Motor neuron (in vitro differentiated cells): Measurements from ENCODE around the gene NT5C. TPM values are rescaled to one million over a fixed set of nuclear protein-coding genes. Genes with fewer than 3 reads are reported as not detected.

ENCODE experiments used
- ATAC-seq, 8 experiments: fragments of 200-7000 bp; cut with Tn5 transposase; replicated peaks in 6 of 8; 2 replicates each; pipeline ENCODE4 v1.8.0; 2021; ENCODE audit warnings: mild to moderate bottlenecking in 8 of 8, moderate library complexity in 8 of 8
- H3K27ac ChIP-seq, 2 donors: fragments of 250-450 bp; sonication (Bioruptor Pico); 2 replicates each; pipeline ENCODE4 v1.9.0; 2021; ENCODE audit warnings: antibody characterized with exemption in 2 of 2, mild to moderate bottlenecking in 2 of 2, moderate library complexity in 1 of 2
- H3K4me1 ChIP-seq, 2 donors: fragments of 250-450 bp; sonication (Bioruptor Pico); replicated peaks in 1 of 2; 2 replicates each; pipeline ENCODE4 v1.6.1; 2021; ENCODE audit warnings: antibody characterized with exemption in 2 of 2, mild to moderate bottlenecking in 2 of 2, moderate library complexity in 1 of 2
- H3K4me3 ChIP-seq, 5 donors: fragments of 250-450 bp; sonication (Bioruptor Pico); 2 replicates each; pipeline ENCODE4 v1.9.0; 2021; ENCODE audit warnings: antibody characterized with exemption in 5 of 5, mild to moderate bottlenecking in 5 of 5, moderate library complexity in 4 of 5
- WGBS, 10 experiments: fragments of 450-650 bp; shearing (Covaris generic); methylation state at CpG; one replicate each; pipeline ENCODE4 v1.0.0; 2022; 5-methylcytosine and 5-hydroxymethylcytosine counted together
- in situ Hi-C, 9 experiments: fragments of 400-800 bp; cut with MboI; loops; one replicate each; pipeline ENCODE4 v1.15.0; 2021; ENCODE audit warnings: low sequenced_read_pairs in 9 of 9, low pct_unique_long_range_greater_than_20kb in 2 of 9; ENCODE audit not compliant: unreplicated experiment in 9 of 9
- total RNA-seq, 8 experiments: library from RNA; unstranded; fragments of 300-600 nt; gene quantifications; 2 replicates each; pipeline versions ENCODE4 v1.2.3 to v1.2.4, GENCODE V29; 2022

The NT5C gene
- total RNA-seq, 8 experiments from 2014 or later, result 30.0 to 86.8 (median 41.9) TPM

DNA sequence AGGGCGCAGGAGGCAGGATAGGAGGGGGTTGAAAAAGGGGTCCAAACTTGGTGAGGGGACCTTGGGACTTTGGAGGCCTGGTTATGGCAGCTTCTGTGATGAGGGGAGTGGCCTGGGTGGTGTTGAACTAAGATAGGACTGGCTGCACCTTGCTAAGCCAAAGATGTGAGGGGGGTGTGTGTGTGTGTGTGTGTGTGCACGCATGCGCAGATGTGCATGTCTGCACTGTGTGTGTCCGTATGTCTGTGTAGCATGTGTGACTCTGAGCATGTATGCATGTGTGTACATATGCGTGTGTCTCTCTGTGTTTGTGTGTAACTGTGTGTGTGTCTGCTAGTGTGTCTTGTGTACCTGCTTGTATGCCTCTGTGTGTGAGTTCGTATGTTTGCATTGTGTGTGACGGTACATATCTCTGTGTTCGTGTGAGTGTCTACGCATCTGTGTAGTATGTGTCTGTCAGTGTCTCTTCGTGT lies 39.7 kb downstream of the NT5C start:
- WGBS, 10 experiments, result 57 to 100% (median 80%) methylated on average over 1 to 7 of the region's 10 CpGs; no CpG with 5 or more reads in 3 of the 10 experiments
- in situ Hi-C loops, result no loop called here
- no peak for ATAC-seq
- H3K27ac ChIP-seq, result peak overlapping the region in 1 of 2 donors; percentile 15
- peaks cover 19 to 59% of the 10 kb centered on the region in 2 donors for H3K4me1 ChIP-seq
- no peak overlapping the region for H3K4me3 ChIP-seq

DNA sequence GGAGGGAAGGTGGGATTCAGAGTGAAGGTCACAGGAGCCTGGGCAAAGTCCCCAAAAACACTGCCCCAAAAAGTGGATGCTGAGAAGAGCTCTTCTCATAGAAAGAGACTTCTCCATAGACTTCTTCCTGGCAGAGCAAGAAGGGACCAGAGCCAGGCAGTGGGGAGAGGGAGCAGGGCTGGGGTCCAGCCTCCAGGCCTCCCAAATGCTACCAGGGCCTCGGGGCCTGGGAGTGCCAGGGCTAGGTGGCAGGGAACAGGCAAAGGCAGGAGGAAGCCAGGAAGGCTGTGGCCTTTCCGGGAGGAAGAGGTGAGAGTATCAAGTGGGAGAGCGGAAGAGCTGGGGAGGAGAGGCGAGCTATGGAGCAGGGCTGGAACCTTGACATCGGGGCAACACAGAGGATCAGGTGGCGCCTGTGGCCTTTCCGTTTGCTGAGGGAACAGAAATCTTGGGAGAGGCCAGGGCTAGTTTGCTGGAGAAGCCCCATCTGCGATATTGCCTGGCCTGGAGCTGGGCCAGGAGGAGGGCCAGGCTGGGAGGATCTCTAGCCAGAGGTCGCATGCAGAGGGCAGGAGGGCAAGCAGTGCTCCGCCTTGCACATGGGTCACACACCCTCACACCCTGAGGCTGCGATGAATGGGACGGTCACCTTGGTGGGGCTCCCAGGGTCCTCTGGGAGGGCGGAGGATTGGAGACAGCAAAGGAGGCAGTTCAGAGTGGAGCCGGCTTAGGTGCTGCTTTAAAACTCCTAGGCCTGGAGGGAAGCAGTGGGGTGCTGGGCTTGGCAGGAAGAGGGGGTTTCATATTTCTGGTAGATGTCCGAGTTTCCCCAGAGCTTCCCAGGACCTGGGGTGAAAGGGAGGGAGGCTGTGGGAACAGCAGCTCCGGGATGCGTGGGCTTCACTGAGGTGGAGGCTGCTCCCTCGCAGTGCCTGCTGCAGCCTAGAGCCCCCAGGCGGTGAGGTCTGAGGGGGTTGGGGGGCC lies 40.4 kb downstream of the NT5C start:
- in situ Hi-C loops, result no loop called here
- H3K27ac ChIP-seq, result peak overlapping the region in 1 of 2 donors; percentile 68

GRCh38 chr17:75088465-75089417 lies 42.8 kb downstream of the NT5C start:
- ATAC-seq, result no peak
- H3K4me3 ChIP-seq, result no peak overlapping the region
- H3K27ac ChIP-seq, result no peak overlapping the region
- 77 to 100% methylated on average over 1 to 3 of the region's 11 CpGs; no CpG with 5 or more reads in 8 of the 10 experiments for WGBS, 10 experiments
- H3K4me1 ChIP-seq, result peaks cover 17 to 49% of the 10 kb centered on the region in 2 donors
- in situ Hi-C loops, result no loop called here

More for the DNA sequence above, 40.4 kb downstream of the NT5C start:
- Histone ChIP-seq H3K4me1 (peaks cover 19 to 59% of the 10 kb centered on the region in 2 donors), H3K4me3 (no peak overlapping the region)
- ATAC-seq, result peak in 6 of 8 experiments; percentile 2 to 24 (median 10)
- 0 to 100% (median 52%) methylated on average over 1 to 8 of the region's 19 CpGs; no CpG with 5 or more reads in 2 of the 10 experiments for WGBS, 10 experiments

DNA sequence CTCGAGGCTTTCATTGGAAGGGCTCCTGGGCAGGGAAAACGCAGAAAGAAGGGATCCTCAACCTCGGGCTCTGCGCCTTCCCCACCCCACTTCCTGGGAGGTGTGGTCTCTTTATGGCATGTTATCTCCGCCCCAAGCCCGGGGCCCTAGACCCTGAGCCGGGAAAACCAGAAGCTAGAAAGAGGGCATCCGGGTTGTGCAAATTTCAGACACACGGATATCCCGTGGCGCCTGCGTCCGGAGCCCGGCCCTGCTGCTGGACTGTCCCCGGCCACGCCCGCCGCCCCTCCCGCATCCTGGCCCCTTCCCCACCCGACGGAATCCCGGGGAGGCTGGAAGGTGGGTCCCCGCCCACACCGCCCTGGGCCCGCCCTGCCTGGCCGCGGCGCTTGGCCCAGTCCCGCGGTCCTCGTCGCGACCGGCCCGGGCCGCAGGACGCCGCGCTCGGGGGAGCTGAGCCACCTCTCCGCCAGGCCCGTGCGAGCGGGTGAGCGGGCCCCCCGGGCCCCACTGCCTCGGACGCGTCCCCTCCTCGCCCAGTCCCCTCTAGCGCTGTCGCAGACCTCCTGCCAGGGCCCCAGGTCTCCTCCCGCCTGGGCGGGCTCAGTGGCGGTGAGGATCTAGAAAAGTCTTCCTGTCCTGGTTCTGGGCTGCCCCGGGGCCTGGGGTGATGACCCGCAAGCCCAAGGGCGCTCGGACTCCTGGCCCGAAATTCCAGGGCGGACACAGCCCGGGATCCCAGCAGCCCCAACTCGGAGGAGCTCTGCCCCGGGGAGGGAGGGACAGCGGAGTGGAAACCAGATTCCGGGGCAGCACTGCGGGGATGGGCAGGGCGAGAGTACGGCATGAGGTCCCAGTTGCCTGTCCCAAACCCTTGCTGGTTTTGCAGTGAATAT lies 43.7 kb downstream of the NT5C start, which contains the start of gene SLC16A5:
SLC16A5 (plus strand) TSS at position 397 of the 896 bp plus-strand sequence. CDS start 5,683 bp downstream, outside the sequence.
- ATAC-seq, result peak; percentile 28 to 92 (median 73)
- Histone ChIP-seq H3K4me1 (peaks cover 8 to 41% of the 10 kb centered on the region in 2 donors), H3K27ac (no peak within 1 kb of the TSS), H3K4me3 (no peak within 1 kb of the TSS)
- in situ Hi-C loops, result no loop called here
- 0 to 18% (median 11%) methylated on average over 1 to 5 of the region's 69 CpGs; no CpG with 5 or more reads in 4 of the 10 experiments for WGBS, 10 experiments

GRCh38 chr17:75087182-75087557 lies 44.4 kb downstream of the NT5C start:
- 0 to 86% (median 80%) methylated on average over 2 to 5 of the region's 12 CpGs; no CpG with 5 or more reads in 5 of the 10 experiments for WGBS, 10 experiments

GRCh38 chr17:75086496-75087181 lies 44.9 kb downstream of the NT5C start:
- 60 to 100% (median 87%) methylated on average over 2 to 9 of the region's 15 CpGs; no CpG with 5 or more reads in 1 of the 10 experiments for WGBS, 10 experiments
- H3K4me1 ChIP-seq, result peaks cover 7 to 29% of the 10 kb centered on the region in 2 donors
- no peak overlapping the region for H3K27ac ChIP-seq
- no peak overlapping the region for H3K4me3 ChIP-seq
- ATAC-seq, result no peak
- in situ Hi-C loops, result no loop called here

More at GRCh38 chr17:75087182-75087557, 44.4 kb downstream of the NT5C start:
- in situ Hi-C loops, result no loop called here
- H3K4me1 ChIP-seq, result peaks cover 8 to 35% of the 10 kb centered on the region in 2 donors
- ATAC-seq, result no peak
- H3K4me3 ChIP-seq, result no peak overlapping the region
- no peak overlapping the region for H3K27ac ChIP-seq

DNA sequence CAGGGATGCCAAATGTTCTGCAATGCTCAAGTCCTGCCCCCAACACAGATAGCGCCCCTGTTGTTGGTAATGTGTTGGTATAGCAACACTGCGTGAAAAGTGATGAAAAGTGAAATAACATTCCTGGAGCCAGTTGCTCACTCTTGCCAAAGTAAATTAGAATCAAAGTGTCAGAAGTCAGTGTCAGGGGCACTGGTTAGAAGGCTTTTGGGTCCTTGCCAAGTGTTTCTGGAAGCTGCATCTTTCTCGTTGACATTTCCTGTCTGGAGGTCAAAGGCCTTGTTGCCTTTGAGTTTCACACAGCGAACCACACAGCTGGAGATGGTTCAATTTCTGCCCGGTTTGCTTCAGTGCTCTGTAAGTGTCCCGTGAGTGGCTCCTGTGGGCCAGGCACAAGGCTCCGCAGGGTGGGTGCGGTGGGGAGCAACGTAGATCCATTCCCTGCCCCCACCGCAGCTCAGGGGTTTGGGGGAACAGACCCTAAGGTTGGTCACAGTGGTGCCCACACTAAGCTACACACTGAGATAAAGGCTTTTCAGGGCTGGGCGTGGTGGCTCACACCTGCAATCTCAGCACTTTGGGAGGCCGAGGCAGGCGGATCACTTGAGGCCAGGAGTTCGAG lies 47.4 kb downstream of the NT5C start:
- ATAC-seq, result peak in 1 of 8 experiments; percentile 36
- WGBS, 10 experiments, result 0 to 90% (median 55%) methylated on average over 1 to 7 of the region's 14 CpGs; no CpG with 5 or more reads in 2 of the 10 experiments
- in situ Hi-C loops, result no loop called here
- no peak overlapping the region for H3K27ac ChIP-seq
- no peak overlapping the region for H3K4me3 ChIP-seq
- H3K4me1 ChIP-seq, result peaks cover 0 to 19% of the 10 kb centered on the region in 2 donors

GRCh38 chr17:75082683-75083082 lies 48.9 kb downstream of the NT5C start:
- Histone ChIP-seq H3K4me3 (no peak overlapping the region), H3K4me1 (peaks cover 0 to 14% of the 10 kb centered on the region in 2 donors), H3K27ac (no peak overlapping the region)
- WGBS, 10 experiments, result 10 to 68% (median 56%) methylated on average over 2 to 5 of the region's 6 CpGs; no CpG with 5 or more reads in 4 of the 10 experiments
- no peak for ATAC-seq
- in situ Hi-C loops, result no loop called here

GRCh38 chr17:75081611-75082540 lies 49.7 kb downstream of the NT5C start:
- H3K4me3 ChIP-seq, result no peak overlapping the region
- in situ Hi-C loops, result no loop called here
- H3K27ac ChIP-seq, result no peak overlapping the region
- WGBS, 10 experiments, result 17 to 100% (median 76%) methylated on average over 1 to 6 of the region's 13 CpGs; no CpG with 5 or more reads in 2 of the 10 experiments
- H3K4me1 ChIP-seq, result peaks cover 0 to 7% of the 10 kb centered on the region in 2 donors
- ATAC-seq, result no peak
